ENCODE data around the gene HPS4. TPM values are rescaled to one million over a fixed set of nuclear protein-coding genes. Genes with fewer than 3 reads are reported as not detected.

HPS4 gene
- total and polyA plus RNA-seq, 10 of the 15 experiments (the other 5 are each of a cell fraction or from before 2014, with no cell fraction given), result 11.7 to 36.7 (median 30.8) TPM

GRCh38 chr22:26450453-26451185 is 33.0 kb downstream of the HPS4 start (continued):
- TF ChIP-seq, protein P1, sequence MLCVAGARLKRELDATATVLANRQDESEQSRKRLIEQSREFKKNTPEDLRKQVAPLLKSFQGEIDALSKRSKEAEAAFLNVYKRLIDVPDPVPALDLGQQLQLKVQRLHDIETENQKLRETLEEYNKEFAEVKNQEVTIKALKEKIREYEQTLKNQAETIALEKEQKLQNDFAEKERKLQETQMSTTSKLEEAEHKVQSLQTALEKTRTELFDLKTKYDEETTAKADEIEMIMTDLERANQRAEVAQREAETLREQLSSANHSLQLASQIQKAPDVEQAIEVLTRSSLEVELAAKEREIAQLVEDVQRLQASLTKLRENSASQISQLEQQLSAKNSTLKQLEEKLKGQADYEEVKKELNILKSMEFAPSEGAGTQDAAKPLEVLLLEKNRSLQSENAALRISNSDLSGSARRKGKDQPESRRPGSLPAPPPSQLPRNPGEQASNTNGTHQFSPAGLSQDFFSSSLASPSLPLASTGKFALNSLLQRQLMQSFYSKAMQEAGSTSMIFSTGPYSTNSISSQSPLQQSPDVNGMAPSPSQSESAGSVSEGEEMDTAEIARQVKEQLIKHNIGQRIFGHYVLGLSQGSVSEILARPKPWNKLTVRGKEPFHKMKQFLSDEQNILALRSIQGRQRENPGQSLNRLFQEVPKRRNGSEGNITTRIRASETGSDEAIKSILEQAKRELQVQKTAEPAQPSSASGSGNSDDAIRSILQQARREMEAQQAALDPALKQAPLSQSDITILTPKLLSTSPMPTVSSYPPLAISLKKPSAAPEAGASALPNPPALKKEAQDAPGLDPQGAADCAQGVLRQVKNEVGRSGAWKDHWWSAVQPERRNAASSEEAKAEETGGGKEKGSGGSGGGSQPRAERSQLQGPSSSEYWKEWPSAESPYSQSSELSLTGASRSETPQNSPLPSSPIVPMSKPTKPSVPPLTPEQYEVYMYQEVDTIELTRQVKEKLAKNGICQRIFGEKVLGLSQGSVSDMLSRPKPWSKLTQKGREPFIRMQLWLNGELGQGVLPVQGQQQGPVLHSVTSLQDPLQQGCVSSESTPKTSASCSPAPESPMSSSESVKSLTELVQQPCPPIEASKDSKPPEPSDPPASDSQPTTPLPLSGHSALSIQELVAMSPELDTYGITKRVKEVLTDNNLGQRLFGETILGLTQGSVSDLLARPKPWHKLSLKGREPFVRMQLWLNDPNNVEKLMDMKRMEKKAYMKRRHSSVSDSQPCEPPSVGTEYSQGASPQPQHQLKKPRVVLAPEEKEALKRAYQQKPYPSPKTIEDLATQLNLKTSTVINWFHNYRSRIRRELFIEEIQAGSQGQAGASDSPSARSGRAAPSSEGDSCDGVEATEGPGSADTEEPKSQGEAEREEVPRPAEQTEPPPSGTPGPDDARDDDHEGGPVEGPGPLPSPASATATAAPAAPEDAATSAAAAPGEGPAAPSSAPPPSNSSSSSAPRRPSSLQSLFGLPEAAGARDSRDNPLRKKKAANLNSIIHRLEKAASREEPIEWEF (IDR thresholded peaks at IDR 0.05; ENCODE audit: insufficient replicate concordance, low read depth, low read length), result no peak
- TF ChIP-seq, protein P2, sequence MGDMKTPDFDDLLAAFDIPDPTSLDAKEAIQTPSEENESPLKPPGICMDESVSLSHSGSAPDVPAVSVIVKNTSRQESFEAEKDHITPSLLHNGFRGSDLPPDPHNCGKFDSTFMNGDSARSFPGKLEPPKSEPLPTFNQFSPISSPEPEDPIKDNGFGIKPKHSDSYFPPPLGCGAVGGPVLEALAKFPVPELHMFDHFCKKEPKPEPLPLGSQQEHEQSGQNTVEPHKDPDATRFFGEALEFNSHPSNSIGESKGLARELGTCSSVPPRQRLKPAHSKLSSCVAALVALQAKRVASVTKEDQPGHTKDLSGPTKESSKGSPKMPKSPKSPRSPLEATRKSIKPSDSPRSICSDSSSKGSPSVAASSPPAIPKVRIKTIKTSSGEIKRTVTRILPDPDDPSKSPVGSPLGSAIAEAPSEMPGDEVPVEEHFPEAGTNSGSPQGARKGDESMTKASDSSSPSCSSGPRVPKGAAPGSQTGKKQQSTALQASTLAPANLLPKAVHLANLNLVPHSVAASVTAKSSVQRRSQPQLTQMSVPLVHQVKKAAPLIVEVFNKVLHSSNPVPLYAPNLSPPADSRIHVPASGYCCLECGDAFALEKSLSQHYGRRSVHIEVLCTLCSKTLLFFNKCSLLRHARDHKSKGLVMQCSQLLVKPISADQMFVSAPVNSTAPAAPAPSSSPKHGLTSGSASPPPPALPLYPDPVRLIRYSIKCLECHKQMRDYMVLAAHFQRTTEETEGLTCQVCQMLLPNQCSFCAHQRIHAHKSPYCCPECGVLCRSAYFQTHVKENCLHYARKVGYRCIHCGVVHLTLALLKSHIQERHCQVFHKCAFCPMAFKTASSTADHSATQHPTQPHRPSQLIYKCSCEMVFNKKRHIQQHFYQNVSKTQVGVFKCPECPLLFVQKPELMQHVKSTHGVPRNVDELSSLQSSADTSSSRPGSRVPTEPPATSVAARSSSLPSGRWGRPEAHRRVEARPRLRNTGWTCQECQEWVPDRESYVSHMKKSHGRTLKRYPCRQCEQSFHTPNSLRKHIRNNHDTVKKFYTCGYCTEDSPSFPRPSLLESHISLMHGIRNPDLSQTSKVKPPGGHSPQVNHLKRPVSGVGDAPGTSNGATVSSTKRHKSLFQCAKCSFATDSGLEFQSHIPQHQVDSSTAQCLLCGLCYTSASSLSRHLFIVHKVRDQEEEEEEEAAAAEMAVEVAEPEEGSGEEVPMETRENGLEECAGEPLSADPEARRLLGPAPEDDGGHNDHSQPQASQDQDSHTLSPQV (IDR thresholded peaks at IDR 0.05), result no peak
- TF ChIP-seq BRCA1 (IDR thresholded peaks at IDR 0.05; ENCODE audit: low read depth, low read length) (no peak), DPF2 (IDR thresholded peaks at IDR 0.05) (no peak)

Data from GM12878 (cell line).